HG02642 (cell line): ENCODE results near the gene IGF1.

ENCODE experiments used
- ATAC-seq: cut with Tn5 transposase; IDR thresholded peaks from one replicate; pipeline ENCODE4 v1.9.1; 2021; ENCODE audit warnings: mild to moderate bottlenecking; ENCODE audit not compliant: unreplicated experiment, poor library complexity

The IGF1 gene

DNA sequence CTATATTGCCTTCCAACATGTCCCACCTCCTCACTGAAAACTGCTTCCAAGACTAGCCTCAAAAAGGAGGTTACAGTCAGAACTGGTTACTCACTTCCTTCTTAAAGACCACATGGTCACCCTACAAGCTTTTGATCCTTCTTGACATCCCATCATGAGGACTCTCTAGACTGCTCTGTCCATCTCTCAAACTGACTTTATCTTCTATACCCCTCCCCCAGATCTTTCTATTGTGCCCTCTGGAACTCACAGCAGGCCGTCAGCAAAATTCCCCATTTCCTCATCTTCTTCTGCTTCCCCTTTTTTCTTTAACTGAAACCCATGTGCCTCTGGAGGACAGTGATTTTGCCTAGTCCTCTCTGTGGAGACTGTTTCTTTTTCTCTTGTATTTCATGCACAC is 18.1 kb upstream of the IGF1 start:
- no peak for ATAC-seq

DNA sequence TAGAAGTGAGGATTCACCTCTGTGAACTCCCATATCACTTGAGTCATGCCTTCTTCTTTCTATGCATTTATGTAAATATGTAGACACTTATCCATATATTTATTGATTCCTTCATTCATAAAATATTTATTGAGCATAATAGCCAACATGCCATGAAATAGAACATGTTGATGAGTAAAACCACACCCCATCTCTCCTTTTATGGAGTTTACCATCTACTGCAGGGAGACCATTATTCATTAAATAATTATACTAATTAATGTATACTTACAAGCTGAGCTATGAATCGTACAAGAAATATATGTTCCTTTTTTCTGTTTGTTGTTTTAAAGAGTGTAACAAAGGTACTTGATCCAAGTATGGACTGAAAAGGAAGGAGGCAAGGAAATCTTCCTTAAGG is 17.4 kb upstream of the IGF1 start:
- ATAC-seq: no peak

DNA sequence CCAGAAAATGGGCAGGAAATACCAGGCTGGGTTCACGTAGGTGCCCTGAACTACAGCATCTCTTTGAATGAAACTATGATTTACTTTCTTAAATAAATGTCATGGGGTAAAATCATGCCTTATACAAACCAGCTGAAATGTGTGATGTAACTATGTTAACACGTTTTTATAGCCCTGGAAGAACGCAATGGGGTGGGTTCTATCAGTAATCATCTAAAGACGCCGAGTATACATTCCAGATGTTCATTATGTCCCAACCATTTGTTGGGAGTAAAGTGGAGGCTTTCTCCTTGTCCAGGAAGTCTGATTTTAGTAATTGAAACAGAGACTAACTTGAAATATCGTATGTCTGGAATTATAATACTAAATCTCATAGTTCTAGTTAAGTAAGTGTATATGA is 16.2 kb upstream of the IGF1 start:
- ATAC-seq: no peak

DNA sequence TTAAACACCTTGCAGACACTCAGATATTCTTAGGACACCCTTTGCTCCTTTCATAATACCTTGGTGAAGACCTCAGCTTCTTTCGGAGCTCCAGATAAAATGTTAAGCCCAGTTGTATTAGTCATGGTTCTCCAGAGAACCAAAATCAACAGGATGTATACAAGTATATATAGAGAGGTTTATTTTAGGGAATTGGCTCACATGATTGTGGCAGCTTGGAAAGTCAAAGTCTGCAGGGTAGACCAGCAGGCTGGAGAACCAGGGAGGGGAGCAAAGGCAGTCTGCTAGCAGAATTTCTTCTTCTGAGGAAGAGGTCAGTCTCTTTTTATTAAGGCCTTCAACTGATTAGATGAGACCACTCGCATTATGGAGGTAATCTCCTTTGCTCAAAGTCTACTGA is 6.9 kb upstream of the IGF1 start:
- ATAC-seq: no peak

DNA sequence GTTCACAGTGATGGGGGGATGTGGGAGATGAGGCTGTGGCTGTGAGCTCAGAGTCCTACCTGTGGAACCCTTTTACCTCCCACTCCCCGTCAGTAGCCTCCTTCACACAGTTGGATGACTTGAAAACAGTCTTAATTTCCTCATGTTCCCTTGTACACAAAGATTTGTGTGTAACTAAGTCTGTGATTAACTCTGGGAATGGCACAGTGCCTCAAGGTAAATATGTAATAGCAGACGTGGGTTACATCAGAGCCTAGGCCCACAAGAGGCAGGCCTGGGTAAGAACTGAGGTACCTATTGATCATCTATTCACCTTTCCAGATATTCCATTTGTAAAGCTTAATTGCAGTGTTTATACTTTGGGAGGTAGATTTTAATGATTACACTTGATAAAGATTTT is 5.8 kb upstream of the IGF1 start:
- ATAC-seq: no peak

DNA sequence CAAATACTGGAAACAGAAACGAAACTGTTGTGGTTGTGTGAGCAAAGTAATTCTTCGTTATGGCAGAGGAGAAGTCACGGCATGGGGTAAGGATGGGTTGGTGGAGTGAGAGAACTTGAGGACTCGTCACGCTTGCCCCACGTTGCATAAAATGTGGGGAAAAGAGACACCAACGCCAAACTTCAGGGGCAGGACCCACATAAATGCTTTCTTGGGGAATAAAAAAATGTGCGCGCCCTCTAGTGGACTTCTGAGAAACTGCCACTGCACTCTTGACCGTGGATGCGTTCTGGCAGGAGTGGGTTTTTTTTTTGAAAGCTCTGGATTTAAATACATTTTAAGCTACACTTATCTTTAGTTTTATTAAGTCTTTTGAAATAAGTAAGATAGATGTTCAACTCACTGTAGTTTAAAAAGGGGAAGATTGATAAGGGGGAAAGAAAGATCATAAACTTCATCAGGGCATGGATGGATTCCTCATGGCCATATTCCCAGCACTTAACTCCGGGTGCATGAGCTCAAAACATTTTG is 4.1 kb upstream of the IGF1 start:
- peak; percentile 62 for ATAC-seq

DNA sequence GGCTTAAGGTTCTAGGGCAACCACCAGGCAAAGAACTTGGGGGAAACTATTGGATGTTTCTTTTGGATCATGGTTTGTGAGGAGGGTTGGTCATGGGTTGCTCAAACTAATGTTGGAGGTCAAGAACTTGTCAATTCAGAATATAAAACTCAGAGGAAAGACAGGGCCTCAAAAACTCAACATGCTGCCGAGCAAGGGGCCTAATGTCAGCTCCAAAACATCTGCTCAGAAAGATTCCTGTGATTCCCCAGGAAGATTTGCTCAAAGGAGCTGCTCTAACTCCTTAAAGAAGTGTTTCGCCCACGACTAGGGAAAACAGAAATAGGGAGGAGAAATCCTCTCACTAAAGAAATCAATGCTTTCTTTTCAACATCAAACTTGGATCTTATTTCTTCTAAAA is 3.7 kb upstream of the IGF1 start:
- ATAC-seq: peak; percentile 22

DNA sequence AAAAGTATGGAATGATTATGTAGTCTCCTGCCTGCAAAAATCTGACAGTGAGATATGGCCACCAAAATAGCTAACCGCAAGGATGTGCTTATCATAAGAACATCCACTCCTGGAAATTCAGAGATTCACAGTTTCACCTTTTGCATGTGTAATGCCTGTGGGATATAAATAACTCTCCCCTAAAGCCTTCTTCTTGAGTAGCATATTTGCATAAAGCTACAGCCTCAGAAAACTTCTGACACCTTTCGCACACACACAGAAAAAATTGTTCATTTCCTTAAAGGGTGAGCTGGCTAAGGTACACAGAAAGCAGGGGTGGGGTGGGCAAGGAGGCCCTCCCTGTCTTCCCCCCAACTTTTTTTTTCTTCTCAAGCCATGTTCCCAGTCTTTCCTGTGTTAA is 3.1 kb upstream of the IGF1 start:
- peak; percentile 60 for ATAC-seq

DNA sequence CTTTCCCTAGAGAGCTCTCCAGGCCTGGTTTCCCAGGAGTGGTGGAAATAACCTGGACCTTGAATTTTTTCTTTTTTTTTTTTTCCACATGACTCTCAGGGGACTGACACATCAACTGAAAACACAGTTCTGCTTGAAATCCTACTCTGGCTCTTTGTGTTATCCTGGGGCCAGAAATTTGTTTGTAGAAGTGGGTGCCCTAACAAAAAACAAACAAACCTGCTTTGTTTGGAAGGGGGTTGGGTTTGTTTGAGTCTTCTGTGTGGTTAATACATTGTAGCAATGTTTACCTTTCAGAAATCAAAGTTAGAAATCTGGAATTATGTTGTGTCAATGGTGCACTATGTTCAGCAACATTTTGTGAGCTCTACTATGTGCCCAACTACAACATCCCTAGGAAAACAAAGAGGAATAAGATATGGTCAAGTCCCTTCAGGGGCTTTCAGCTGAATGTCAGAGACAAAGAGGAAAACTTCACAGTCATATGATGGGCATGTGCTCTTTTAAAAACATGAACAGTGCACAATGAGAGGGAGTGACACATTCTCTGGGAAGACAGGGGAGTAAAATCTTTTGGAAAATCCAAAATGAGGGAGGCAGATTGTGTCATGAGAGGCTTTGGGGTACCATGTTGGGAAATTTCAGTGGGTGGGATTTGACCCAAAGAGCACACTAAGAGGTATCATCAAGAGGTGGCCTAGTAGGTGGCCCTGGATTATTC is 1.5 kb upstream of the IGF1 start:
- ATAC-seq: no peak

DNA sequence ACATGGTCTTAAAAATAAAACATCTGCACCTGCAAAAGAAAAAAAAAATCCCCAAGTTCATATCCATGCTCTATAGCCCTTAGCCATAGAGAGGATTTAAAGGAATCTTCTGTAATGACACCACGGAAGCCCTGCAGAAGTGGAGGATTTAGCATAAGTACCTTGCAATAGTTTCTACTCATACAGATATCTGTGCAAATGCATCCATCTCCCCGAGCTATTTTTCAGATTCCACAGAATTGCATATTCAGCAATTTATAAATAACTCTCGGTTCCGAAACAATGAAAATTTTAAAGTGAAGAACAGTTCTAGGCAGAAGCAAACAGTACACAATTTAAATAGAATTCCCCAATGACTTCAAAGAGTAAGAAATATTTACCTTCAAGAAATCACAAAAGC is 424 bp downstream of the IGF1 start:
- ATAC-seq: no peak

DNA sequence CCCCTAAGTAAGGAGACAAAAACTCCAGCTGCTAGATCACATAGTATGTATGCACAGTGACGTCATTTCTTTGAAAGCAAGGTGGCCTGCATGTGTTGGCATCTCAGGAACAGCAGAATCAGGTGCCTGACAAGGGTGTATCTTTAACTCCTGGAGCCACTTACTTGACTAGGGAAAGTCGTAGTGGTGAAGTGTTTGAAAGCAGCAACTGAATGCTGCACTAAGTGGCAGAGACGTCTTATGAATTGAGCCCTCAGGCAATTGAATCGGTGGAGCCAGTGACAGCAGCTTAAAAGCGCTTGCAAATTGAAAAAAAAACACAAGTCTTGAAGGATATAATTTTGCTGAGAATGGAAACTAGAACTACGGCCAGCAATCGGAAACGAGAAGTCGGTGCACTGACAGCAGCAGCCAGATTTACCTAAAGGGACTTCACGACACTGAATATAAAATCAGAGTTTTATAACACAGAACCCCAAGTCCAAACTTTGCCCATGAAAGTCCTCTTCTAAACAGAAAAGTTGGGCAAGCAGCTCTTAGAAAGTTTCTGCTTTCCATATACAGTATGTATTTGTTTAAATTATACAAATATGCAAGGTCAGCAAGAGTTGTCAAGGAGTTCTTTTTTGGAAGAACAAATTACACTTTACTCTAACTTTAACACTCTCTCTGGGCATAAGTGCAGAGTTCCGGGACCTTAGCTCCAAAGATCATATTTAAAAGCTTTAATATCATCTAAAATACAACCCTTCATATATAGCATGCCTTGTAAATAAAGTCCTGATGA is 1.1 kb downstream of the IGF1 start:
- peak; percentile 32 for ATAC-seq

DNA sequence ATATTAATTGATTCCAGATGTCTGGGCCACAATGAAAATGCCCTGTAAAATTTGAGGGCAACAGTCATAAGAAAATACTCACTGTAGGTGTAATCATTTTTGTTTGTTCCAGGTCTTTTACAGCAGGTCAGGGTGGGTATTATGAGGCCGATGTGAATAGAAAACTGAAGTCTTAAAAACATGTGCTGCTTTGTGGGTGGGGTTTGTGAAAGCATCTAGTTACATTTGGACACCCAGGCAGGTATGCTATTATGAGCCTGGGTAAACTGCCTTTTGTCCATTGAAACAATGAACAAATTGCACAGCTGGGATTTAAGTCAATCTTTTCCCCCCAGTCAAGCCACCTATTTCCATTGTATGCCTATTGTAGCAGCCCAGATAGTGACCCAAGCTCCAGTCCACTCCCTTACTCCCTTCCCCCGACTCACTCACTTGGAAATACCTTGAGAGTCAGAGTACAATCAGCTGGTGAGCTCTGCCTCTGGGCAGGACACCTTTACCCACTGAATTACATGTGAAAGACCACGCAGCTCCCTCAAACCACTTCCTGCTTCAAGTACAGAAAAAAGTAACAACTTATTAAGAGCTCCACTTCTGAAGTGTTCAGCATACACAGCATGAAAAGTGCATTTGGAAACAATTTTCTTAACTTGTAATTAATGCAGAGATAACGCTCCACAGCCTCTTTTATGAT is 1.8 kb downstream of the IGF1 start:
- peak; percentile 68 for ATAC-seq

DNA sequence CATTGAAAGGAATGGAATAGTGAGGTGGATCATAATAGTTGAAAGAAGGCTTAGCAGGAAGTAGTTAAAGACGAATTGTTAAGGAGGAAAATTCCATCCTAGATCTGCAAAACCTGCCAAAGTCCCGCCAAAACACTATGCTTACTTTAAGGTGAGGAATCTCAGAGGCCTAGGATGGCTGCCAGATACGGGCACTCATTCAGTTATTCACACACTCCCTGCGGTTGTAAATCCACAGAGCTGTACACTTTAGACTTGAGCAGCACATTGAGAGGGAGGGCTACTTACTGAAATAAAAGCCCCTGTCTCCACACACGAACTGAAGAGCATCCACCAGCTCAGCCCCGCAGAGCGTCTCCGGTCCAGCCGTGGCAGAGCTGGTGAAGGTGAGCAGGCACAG is 5.0 kb downstream of the IGF1 start:
- no peak for ATAC-seq

DNA sequence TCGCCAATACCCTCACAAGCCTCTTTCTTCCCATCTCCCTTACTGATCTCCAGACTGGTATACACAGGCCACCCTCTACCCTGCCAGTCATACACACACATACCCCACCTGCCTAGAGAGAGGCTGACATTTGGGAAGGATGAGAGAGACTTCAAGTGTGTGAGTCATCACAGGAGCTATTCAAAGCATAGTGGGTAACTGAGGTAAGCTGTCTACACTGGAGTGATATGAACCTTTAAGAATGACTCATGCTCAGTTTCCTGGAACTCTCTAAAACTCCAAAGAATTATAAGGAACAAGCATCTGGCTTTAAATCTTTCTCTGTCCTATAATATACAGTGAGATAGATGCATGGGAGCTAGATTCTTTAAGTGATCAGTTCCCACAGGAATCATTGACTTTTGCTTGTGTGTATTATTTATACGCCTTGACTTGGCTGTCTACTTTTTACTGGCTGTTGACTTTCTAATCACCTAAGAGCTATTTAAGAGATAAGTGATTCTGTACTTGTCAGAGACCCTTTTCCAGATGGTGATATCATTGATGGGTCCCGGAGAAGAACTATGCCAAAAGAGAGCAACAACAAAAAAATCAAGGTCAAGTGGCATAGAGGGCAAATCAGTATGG is 5.8 kb downstream of the IGF1 start:
- ATAC-seq: no peak

DNA sequence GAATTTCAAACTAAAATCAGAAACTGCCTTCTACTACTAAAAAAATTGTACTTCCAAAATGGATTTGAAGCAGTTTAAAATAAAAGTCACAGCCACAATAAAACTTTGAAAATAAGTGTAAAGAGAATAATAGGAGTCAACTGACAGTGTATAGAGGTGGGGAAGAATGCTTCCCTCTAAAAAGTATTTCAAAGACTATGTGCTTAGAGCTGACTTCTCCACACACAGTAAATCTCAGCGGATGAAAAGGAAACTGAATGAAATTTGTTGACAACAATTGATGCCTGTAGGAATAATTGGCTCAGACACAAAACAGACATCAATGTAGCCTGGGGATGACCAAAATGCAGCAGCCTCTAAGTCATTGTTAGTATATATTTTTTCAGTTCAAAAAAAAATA is 7.9 kb downstream of the IGF1 start:
- ATAC-seq: no peak

DNA sequence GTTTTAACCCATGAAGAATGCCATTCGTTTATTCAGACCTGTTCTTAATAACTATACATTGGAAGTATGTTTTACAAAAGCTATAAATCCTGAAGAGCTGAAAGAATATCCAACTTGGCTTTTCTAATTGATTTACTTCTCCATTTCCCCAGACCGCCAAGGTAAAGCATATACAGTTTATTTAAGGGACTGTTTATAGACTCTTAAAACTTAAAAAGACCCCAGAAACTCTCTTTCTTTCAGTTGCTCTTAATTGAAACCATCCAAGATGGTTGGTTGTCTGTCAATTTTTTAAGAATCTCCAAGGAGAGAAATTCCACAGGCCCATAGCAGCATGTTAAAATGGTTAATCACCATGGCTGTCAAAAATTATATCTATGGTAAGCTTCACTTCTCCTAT is 8.8 kb downstream of the IGF1 start:
- no peak for ATAC-seq

DNA sequence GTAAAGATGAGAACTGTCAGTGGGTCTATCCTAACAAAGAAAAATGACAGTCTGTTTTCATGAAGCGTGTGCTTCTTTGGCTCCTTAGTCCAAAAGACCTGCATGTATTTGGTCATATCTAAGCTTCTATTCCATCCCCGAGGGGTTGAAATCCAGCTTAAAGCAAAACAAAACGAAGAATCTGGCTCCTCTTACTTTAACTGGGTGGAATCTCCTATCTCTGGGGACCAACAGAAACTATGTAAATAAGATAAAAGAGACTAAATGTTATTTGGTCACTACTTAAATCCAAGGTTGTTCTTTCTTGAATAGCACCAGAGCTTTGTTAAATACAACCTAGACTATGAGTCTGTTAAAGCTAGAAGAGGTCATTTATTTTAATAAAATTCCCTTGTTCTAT is 9.4 kb downstream of the IGF1 start:
- ATAC-seq: no peak

DNA sequence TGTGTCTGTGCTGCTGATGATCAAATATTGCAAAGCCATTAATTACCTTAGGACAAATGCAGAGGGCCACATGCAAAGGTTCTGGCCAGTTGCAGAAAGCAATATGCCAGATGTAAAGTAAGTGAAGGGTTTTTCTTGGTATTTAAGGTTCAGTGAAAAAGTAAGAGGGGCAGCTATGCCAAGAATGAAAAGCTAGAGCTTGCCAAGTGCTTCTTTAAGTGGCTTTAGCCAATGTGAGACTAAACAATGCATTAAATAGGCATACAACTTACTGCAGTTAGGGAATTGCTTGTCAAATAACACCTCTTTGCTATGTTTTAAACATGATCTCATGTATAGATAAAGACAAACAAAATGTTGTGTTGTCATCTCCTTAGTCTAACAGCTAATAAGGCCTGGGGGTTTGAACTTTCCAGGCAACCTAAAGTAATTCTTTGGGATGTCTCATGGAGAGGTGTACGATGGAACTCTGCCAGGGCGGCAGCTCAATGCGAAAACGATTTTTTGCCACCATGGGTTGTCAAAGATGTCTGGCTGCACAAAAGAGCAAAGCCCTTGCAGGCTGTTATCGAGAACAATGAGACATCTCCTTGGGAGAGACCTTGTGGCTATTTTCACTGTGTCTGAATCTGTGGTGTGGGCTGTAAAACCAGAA is 12.0 kb downstream of the IGF1 start:
- no peak for ATAC-seq

DNA sequence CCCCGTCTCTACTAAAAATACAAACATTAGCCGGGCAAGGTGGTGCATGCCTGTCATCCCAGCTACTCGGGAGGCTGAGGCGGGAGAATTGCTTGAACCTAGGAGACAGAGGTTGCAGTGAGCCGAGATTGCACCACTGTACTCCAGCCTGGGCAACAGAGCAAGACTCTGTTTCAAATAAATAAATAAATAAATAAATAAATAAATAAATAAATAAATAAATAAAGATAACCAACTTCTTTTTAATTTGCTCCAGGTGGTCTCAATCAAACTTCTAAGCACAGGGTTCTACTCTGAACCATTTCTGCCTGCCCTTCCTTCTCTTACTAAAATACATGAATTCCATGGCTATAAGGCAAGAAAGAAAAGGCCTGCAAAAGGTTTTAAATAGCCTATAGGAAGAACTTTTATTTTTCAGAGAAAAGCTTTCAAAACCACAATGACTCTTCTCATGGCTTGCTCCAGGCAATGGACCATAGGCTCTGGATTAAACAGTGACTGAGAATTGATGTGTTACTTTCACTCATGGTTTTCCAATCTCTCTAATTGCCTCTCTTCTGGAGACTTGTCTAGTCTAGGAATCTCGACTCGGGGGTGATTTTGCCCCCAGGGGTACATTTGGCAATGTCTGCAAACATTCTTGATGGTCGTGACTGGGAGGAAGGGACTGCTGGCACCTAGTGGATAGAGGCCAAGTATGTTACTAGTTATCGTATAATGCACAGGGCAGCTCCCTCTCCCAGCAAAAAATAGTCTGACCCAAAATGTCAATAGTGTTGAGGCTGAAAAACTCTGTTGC is 14.4 kb downstream of the IGF1 start:
- no peak for ATAC-seq
